ENCODE data around the gene ROBO2.

Gene ROBO2

GRCh38 chr3:77436908-77437307 lies 397.0 kb downstream of the ROBO2 start:
- no peak for DNase-seq

GRCh38 chr3:77446084-77446483 lies 406.2 kb downstream of the ROBO2 start:
- DNase-seq: no peak

- DNase-seq: no peak
Measured at GRCh38 chr3:77446761-77447160, 406.9 kb downstream of the ROBO2 start.

GRCh38 chr3:77449459-77450350 lies 409.8 kb downstream of the ROBO2 start:
- DNase-seq: no peak

- no peak for DNase-seq
Measured at GRCh38 chr3:77456431-77456830, 416.5 kb downstream of the ROBO2 start.

GRCh38 chr3:77456906-77457305 lies 417.0 kb downstream of the ROBO2 start:
- DNase-seq: no peak

GRCh38 chr3:77459926-77460325 lies 420.0 kb downstream of the ROBO2 start:
- no peak for DNase-seq

- no peak for DNase-seq
Measured at GRCh38 chr3:77460326-77460725, 420.4 kb downstream of the ROBO2 start.

- no peak for DNase-seq
Measured at GRCh38 chr3:77462951-77463350, 423.1 kb downstream of the ROBO2 start.

- DNase-seq: no peak
Measured at GRCh38 chr3:77464111-77464688, 424.3 kb downstream of the ROBO2 start.

- DNase-seq: no peak
Measured at GRCh38 chr3:77466562-77467115, 426.7 kb downstream of the ROBO2 start.

GRCh38 chr3:77467702-77468625 lies 428.1 kb downstream of the ROBO2 start:
- DNase-seq: no peak

GRCh38 chr3:77468626-77469020 lies 428.7 kb downstream of the ROBO2 start:
- no peak for DNase-seq

- no peak for DNase-seq
Measured at GRCh38 chr3:77475507-77475906, 435.6 kb downstream of the ROBO2 start.

- DNase-seq: no peak
Measured at GRCh38 chr3:77479021-77479420, 439.1 kb downstream of the ROBO2 start.

GRCh38 chr3:77489216-77489615 lies 449.3 kb downstream of the ROBO2 start:
- DNase-seq: no peak

- DNase-seq: no peak
Measured at GRCh38 chr3:77491961-77492360, 452.1 kb downstream of the ROBO2 start.

GRCh38 chr3:77500721-77501120 lies 460.8 kb downstream of the ROBO2 start:
- DNase-seq: no peak

GRCh38 chr3:77506384-77506783 lies 466.5 kb downstream of the ROBO2 start:
- no peak for DNase-seq

GRCh38 chr3:77513542-77513941 lies 473.6 kb downstream of the ROBO2 start:
- no peak for DNase-seq

GRCh38 chr3:77514766-77515165 lies 474.9 kb downstream of the ROBO2 start:
- no peak for DNase-seq

- DNase-seq: no peak
Measured at GRCh38 chr3:77524463-77524862, 484.6 kb downstream of the ROBO2 start.

All from activated CD8-positive, alpha-beta memory T cell treated with anti-CD3 and anti-CD28 coated beads, Interleukin-2, amount 50 U/mL, for 4 hours (primary cell).